ENCODE measurements around the gene TMEM220.

TMEM220 gene

DNA sequence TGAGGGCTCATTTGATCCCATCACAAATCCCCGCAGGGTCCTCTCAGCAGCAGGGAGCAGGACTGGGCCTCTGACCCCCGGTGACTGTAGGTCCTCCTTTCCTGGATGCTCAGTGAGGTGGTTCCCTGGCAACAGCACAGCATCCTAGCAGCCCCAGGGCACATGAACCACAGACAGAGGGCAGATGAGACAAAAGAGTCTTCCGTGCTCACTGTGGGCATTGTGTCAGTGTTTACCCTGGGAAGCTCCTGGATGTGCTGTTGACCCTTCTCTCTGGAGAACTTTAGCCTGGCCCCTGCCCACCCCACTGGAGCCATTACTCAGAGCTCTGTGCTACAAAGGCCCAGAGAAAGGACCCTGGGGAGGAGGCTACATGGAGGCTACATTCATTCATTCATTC is 21.7 kb upstream of the TMEM220 start:
- ATAC-seq: no peak
- no peak for TF ChIP-seq TCF4 (CRISPR knock-in tag; IDR thresholded peaks at IDR 0.05; ENCODE audit: borderline replicate concordance)
- TF ChIP-seq RARB (CRISPR knock-in tag; IDR thresholded peaks at IDR 0.05): no peak
- TF ChIP-seq ESRRG (CRISPR knock-in tag; IDR thresholded peaks at IDR 0.05): no peak
- TF ChIP-seq ARNTL (CRISPR knock-in tag; IDR thresholded peaks at IDR 0.05; ENCODE audit: borderline replicate concordance, low read depth): no peak
- TF ChIP-seq ISL1 (CRISPR knock-in tag; IDR thresholded peaks at IDR 0.05): no peak
- TF ChIP-seq, protein P1, sequence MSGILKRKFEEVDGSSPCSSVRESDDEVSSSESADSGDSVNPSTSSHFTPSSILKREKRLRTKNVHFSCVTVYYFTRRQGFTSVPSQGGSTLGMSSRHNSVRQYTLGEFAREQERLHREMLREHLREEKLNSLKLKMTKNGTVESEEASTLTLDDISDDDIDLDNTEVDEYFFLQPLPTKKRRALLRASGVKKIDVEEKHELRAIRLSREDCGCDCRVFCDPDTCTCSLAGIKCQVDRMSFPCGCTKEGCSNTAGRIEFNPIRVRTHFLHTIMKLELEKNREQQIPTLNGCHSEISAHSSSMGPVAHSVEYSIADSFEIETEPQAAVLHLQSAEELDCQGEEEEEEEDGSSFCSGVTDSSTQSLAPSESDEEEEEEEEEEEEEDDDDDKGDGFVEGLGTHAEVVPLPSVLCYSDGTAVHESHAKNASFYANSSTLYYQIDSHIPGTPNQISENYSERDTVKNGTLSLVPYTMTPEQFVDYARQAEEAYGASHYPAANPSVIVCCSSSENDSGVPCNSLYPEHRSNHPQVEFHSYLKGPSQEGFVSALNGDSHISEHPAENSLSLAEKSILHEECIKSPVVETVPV (CRISPR knock-in tag; IDR thresholded peaks at IDR 0.05): no peak
- TF ChIP-seq ZNF565 (CRISPR knock-in tag; conservative IDR thresholded peaks at IDR 0.05; ENCODE audit: low read depth): no peak
- TF ChIP-seq BACH2 (CRISPR knock-in tag; IDR thresholded peaks at IDR 0.05; ENCODE audit: borderline replicate concordance): no peak
- no peak for TF ChIP-seq ZC3H10 (CRISPR knock-in tag; IDR thresholded peaks at IDR 0.05)
- no peak for TF ChIP-seq TOX (CRISPR knock-in tag; IDR thresholded peaks at IDR 0.05; ENCODE audit: borderline replicate concordance)
- no peak for TF ChIP-seq PPARA (CRISPR knock-in tag; IDR thresholded peaks at IDR 0.05; ENCODE audit: borderline replicate concordance)

DNA sequence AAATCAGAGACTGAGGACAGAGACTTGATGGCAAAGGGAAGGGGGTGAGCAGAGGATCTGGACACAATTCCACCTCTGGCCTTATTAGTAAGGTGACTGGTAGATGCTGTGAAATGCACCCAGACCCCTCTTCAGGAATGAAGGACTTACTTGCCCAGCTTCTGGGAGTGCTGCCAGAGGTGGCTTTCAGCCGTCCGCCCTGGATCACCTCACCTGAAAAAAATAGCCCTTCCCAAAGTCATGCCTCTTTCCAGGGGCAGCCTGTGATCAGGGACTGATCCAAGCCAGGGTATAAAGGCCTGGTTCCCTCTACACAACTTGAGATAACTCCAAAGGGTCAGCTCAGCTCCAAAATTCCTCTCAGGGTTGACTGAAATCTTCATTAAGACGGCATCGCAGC is 20.4 kb upstream of the TMEM220 start:
- TF ChIP-seq, protein P2, sequence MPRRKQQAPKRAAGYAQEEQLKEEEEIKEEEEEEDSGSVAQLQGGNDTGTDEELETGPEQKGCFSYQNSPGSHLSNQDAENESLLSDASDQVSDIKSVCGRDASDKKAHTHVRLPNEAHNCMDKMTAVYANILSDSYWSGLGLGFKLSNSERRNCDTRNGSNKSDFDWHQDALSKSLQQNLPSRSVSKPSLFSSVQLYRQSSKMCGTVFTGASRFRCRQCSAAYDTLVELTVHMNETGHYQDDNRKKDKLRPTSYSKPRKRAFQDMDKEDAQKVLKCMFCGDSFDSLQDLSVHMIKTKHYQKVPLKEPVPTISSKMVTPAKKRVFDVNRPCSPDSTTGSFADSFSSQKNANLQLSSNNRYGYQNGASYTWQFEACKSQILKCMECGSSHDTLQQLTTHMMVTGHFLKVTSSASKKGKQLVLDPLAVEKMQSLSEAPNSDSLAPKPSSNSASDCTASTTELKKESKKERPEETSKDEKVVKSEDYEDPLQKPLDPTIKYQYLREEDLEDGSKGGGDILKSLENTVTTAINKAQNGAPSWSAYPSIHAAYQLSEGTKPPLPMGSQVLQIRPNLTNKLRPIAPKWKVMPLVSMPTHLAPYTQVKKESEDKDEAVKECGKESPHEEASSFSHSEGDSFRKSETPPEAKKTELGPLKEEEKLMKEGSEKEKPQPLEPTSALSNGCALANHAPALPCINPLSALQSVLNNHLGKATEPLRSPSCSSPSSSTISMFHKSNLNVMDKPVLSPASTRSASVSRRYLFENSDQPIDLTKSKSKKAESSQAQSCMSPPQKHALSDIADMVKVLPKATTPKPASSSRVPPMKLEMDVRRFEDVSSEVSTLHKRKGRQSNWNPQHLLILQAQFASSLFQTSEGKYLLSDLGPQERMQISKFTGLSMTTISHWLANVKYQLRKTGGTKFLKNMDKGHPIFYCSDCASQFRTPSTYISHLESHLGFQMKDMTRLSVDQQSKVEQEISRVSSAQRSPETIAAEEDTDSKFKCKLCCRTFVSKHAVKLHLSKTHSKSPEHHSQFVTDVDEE (CRISPR knock-in tag; IDR thresholded peaks at IDR 0.05): no peak
- TF ChIP-seq ZFP30 (CRISPR knock-in tag; IDR thresholded peaks at IDR 0.05) (no peak), ESRRG (CRISPR knock-in tag; IDR thresholded peaks at IDR 0.05) (no peak)
- TF ChIP-seq, protein P3, sequence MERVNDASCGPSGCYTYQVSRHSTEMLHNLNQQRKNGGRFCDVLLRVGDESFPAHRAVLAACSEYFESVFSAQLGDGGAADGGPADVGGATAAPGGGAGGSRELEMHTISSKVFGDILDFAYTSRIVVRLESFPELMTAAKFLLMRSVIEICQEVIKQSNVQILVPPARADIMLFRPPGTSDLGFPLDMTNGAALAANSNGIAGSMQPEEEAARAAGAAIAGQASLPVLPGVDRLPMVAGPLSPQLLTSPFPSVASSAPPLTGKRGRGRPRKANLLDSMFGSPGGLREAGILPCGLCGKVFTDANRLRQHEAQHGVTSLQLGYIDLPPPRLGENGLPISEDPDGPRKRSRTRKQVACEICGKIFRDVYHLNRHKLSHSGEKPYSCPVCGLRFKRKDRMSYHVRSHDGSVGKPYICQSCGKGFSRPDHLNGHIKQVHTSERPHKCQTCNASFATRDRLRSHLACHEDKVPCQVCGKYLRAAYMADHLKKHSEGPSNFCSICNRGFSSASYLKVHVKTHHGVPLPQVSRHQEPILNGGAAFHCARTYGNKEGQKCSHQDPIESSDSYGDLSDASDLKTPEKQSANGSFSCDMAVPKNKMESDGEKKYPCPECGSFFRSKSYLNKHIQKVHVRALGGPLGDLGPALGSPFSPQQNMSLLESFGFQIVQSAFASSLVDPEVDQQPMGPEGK (CRISPR knock-in tag; IDR thresholded peaks at IDR 0.05; ENCODE audit: borderline replicate concordance): no peak
- TF ChIP-seq, protein P4, sequence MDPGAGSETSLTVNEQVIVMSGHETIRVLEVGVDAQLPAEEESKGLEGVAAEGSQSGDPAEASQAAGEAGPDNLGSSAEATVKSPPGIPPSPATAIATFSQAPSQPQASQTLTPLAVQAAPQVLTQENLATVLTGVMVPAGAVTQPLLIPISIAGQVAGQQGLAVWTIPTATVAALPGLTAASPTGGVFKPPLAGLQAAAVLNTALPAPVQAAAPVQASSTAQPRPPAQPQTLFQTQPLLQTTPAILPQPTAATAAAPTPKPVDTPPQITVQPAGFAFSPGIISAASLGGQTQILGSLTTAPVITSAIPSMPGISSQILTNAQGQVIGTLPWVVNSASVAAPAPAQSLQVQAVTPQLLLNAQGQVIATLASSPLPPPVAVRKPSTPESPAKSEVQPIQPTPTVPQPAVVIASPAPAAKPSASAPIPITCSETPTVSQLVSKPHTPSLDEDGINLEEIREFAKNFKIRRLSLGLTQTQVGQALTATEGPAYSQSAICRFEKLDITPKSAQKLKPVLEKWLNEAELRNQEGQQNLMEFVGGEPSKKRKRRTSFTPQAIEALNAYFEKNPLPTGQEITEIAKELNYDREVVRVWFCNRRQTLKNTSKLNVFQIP (CRISPR knock-in tag; IDR thresholded peaks at IDR 0.05; ENCODE audit: borderline replicate concordance, low read depth): no peak
- ATAC-seq: no peak

DNA sequence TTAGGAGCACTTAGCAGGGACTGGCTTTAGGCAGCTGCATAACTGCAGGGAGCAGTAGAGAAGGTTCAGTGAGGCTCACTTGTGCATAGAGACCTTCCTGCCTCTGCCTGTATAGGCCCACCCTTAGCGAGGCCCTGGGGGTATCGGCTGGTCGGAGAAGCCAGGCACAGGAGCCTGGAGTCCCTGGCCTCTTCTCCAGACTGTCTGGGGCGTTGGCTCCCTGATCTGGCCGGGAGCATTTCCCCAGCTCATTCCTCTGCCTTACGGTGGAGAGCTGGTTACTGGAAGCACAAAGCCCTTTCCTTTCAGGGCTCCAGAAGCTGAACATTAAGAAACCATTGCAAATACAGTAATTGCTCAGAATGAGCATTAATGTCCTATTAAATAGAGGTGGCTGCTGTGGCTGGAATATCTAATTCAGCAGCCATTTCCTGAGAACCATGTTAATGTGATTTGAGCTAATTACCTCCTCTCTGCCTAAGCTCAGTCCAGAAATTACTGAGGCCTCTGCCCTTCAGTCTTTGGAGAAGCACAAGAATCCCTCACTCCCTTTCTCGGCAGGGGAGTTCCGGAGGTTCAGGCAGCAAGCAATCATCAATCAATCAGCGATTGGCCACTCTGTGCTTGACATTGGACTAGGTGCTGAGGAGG is 18.8 kb upstream of the TMEM220 start:
- TF ChIP-seq CSDC2 (CRISPR knock-in tag; IDR thresholded peaks at IDR 0.05): no peak
- no peak for TF ChIP-seq TCF4 (CRISPR knock-in tag; IDR thresholded peaks at IDR 0.05; ENCODE audit: borderline replicate concordance)
- TF ChIP-seq BACH2 (CRISPR knock-in tag; IDR thresholded peaks at IDR 0.05; ENCODE audit: borderline replicate concordance): no peak
- TF ChIP-seq ISL1 (CRISPR knock-in tag; IDR thresholded peaks at IDR 0.05): no peak
- no peak for TF ChIP-seq GLIS3 (CRISPR knock-in tag; IDR thresholded peaks at IDR 0.05)
- no peak for TF ChIP-seq OSR1 (CRISPR knock-in tag; IDR thresholded peaks at IDR 0.05)
- TF ChIP-seq ZFP3 (CRISPR knock-in tag; IDR thresholded peaks at IDR 0.05): no peak
- TF ChIP-seq ZNF565 (CRISPR knock-in tag; conservative IDR thresholded peaks at IDR 0.05; ENCODE audit: low read depth): no peak
- TF ChIP-seq, protein P1 (CRISPR knock-in tag; IDR thresholded peaks at IDR 0.05): no peak
- no peak for TF ChIP-seq ZC3H10 (CRISPR knock-in tag; IDR thresholded peaks at IDR 0.05)
- TF ChIP-seq RARB (CRISPR knock-in tag; IDR thresholded peaks at IDR 0.05): no peak
- no peak for TF ChIP-seq ESRRG (CRISPR knock-in tag; IDR thresholded peaks at IDR 0.05)
- no peak for TF ChIP-seq ZNF70 (CRISPR knock-in tag; IDR thresholded peaks at IDR 0.05)
- TF ChIP-seq, protein P4 (CRISPR knock-in tag; IDR thresholded peaks at IDR 0.05; ENCODE audit: borderline replicate concordance, low read depth): no peak
- TF ChIP-seq, protein P3 (CRISPR knock-in tag; IDR thresholded peaks at IDR 0.05; ENCODE audit: borderline replicate concordance): no peak
- TF ChIP-seq ZFP30 (CRISPR knock-in tag; IDR thresholded peaks at IDR 0.05): no peak
- no peak for TF ChIP-seq SNAI2 (CRISPR knock-in tag; IDR thresholded peaks at IDR 0.05)
- TF ChIP-seq TOX (CRISPR knock-in tag; IDR thresholded peaks at IDR 0.05; ENCODE audit: borderline replicate concordance): no peak
- peak; percentile 48; the same call in 2 of the 3 replicates for ATAC-seq

Measured in SK-N-SH treated with all-trans-retinoic acid at 6 μM for 48 hours (cell line).